Measurements from ENCODE around the gene RNF26. TPM values are rescaled to one million over a fixed set of nuclear protein-coding genes. Genes with fewer than 3 reads are reported as not detected.

Gene RNF26
- total RNA-seq, 2 donors from 2014 or later: 22.9 to 46.6 TPM

DNA sequence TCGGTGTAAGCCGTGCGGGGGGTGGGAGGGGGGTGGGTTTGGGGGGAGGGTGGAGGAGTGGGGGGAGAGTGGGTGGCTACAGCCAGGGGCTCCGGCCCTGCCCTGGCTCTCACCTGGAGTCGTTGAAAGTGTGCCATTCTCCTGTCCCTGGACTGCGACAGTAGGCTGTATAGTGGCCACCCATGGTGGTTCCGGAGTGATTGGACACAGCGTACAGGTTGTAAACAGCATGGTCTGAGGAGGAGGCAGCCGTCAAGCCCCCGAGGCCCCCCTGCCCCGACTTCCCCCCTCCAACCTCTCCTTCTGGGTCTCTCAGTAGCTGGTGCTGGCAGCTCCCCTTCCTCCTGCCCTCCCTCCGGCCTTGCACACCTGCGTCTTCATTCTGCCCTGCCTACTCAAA is 22.7 kb downstream of the RNF26 start:
- no peaks in the 10 kb centered on the region for H3K9me3 ChIP-seq
- intact Hi-C loops (cut with DNase I): loop anchor here (2.0 kb wide), 2 partner anchors 16 to 118 kb away; no protein-coding TSS in a partner anchor
- no peaks in the 10 kb centered on the region for H3K27me3 ChIP-seq
- DNase-seq: no peak
- no peak overlapping the region for H3K27ac ChIP-seq
- peak overlapping the region; percentile 49 for H3K4me3 ChIP-seq
- H3K4me1 ChIP-seq: no peaks in the 10 kb centered on the region
- TF ChIP-seq, protein P1, sequence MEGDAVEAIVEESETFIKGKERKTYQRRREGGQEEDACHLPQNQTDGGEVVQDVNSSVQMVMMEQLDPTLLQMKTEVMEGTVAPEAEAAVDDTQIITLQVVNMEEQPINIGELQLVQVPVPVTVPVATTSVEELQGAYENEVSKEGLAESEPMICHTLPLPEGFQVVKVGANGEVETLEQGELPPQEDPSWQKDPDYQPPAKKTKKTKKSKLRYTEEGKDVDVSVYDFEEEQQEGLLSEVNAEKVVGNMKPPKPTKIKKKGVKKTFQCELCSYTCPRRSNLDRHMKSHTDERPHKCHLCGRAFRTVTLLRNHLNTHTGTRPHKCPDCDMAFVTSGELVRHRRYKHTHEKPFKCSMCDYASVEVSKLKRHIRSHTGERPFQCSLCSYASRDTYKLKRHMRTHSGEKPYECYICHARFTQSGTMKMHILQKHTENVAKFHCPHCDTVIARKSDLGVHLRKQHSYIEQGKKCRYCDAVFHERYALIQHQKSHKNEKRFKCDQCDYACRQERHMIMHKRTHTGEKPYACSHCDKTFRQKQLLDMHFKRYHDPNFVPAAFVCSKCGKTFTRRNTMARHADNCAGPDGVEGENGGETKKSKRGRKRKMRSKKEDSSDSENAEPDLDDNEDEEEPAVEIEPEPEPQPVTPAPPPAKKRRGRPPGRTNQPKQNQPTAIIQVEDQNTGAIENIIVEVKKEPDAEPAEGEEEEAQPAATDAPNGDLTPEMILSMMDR (IDR thresholded peaks at IDR 0.05): no peak
- no peak overlapping the region for H3K9ac ChIP-seq (ENCODE audit: low read depth in 2 of 2, low read length in 2 of 2)
- H3K36me3 ChIP-seq: no peaks in the 10 kb centered on the region

DNA sequence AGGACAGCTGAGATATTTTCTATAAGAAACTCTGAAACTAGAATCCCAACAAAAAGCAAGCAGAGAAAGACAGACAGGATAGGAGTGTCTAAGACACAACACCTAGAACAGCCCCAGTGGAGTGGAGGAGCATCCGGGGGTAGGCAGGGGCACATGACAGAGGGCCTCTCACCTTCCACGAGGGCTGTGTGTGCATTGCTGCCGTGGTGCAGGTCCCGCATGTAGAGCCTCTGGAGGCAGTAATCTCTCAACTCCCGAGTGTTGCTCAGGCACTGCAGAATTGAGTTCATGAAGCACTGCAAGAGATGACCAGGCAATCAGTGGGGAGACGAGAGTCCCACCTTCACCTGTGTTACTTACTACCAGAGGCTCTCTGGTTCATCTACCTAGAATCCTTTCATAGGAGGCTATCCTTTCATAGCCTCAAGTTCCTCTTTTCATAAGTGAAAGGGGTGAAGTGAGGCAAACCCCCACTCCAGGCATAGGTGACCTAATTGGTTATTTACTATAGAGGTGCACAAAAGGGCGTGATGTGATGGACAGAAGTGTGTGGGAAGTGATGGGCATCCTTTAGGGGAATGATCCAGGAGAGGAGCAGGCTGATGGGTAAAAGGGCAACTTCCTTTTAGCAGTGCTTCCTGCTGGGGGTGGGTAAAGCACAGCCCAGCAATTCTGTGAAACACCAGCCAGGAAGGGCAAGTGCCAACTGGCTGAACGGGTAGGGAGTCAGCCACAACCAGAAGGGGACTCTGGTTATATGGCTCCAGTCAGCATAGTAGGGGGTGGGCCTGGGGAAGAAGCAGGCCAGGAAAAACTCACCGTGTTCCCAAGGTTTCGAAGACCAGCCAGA is 25.3 kb downstream of the RNF26 start:
- intact Hi-C loops (cut with DNase I): no loop called here
- Histone ChIP-seq H3K27me3 (no peaks in the 10 kb centered on the region), H3K9ac (ENCODE audit: low read depth in 2 of 2, low read length in 2 of 2) (no peak overlapping the region), H3K27ac (no peak overlapping the region), H3K9me3 (no peaks in the 10 kb centered on the region), H3K4me1 (no peaks in the 10 kb centered on the region), H3K4me3 (no peak overlapping the region), H3K36me3 (no peaks in the 10 kb centered on the region)
- TF ChIP-seq, protein P1 (IDR thresholded peaks at IDR 0.05): no peak
- DNase-seq: no peak

DNA sequence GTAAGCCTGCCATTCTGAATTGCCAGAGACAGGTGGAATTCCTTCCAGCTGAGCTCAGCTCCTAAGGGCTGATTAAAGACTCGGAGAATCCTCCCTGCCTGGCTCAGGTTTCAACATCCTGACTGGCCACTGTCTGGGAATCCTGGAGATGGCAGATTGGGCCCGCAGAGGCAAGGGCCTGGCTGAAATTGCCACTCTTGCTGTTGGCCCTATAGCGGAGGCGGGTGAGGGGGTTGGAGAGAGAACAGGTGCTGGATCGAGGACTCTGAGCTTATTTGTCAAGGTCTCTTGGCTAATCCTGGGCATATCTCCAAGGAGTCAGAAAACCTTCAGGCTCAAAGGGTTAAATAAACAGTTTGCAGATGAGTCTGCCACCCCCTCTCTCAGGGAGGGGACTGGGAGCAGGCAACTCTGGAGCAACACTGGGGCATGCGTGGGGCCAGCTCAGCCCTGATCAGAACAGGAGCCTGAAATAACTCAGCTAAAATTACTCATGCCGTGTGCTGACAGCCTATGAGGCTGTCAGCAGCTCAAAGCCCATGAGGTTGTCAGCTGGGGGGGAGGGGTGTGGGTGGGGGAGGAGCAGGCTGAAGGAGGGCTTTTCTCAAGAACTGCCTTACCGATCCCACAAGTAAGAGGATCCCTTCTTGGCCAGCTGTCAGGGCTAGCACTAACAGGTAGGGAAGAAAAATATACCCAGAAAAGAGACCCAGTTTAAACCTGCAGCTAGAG is 26.9 kb downstream of the RNF26 start:
- Histone ChIP-seq H3K27ac (no peak overlapping the region), H3K36me3 (no peaks in the 10 kb centered on the region), H3K4me1 (peaks cover 6% of the 10 kb centered on the region), H3K4me3 (no peak overlapping the region), H3K9me3 (no peaks in the 10 kb centered on the region), H3K9ac (ENCODE audit: low read depth in 2 of 2, low read length in 2 of 2) (no peak overlapping the region), H3K27me3 (no peaks in the 10 kb centered on the region)
- intact Hi-C loops (cut with DNase I): no loop called here
- TF ChIP-seq, protein P1 (IDR thresholded peaks at IDR 0.05): no peak
- no peak for DNase-seq

DNA sequence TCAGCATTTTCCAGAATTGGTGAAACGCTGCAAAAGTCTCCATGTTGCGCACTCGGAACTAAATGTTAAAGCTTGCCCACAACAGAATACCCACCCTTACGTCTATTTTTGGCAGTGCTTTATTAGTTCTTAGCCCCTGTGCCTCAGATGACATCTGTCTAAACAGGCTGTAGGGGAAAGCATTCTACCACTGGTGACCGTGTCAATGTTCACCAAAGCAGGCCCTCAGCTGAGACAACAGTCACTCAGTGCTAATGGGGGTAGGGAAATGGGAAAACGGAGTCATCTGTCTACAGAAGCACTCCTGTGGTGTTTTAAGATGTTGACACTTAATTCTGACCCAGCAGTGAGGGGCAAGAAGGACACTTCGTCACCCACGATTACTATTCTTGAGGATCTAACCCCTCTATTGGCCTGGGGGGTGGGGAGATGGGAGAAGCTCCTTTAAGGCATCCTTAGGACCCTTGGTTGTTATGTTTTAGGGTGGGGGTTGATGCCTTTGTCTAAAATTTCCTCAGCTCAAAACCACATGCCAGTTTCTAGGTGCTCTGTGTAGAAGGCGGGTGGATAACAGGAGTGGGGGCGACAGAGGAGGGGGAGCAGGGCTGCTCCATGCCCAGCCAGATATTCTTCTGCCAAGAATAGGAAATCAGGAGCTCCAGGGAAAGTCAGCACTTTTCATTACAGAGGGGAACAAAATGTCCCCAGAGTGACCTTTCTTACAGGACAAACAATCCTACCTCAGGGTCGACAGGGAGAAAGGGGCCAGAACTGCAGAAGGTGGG is 27.8 kb downstream of the RNF26 start:
- Histone ChIP-seq H3K9ac (ENCODE audit: low read depth in 2 of 2, low read length in 2 of 2) (peak overlapping the region in 1 of 2 donors; percentile 19), H3K36me3 (no peaks in the 10 kb centered on the region), H3K4me3 (peak overlapping the region; percentile 40), H3K27ac (no peak overlapping the region), H3K27me3 (no peaks in the 10 kb centered on the region), H3K4me1 (peaks cover 7% of the 10 kb centered on the region), H3K9me3 (no peaks in the 10 kb centered on the region)
- TF ChIP-seq, protein P1 (IDR thresholded peaks at IDR 0.05): no peak
- intact Hi-C loops (cut with DNase I): no loop called here
- DNase-seq: no peak

DNA sequence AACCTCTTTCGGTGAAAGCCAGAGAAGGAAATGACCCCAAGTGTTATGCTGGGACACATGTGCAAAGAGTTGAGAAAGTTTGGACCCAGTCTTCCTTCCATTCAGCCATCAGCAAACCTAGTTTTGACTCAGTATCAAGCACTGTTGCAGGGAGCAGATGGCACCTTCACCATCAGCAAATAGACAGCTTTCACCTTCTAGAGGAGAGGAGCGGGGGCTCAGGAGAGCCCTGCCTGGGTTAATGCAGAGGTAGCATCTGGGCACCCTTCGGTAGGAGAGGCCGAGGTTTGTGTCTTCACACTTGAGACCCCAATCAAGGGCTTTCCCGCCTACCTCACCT is 28.4 kb downstream of the RNF26 start:
- H3K9me3 ChIP-seq: no peaks in the 10 kb centered on the region
- H3K4me3 ChIP-seq: peak overlapping the region; percentile 40
- H3K9ac ChIP-seq (ENCODE audit: low read depth in 2 of 2, low read length in 2 of 2): peak overlapping the region; percentile 12 to 19
- no peaks in the 10 kb centered on the region for H3K27me3 ChIP-seq
- H3K4me1 ChIP-seq: peaks cover 12% of the 10 kb centered on the region
- intact Hi-C loops (cut with DNase I): no loop called here
- no peak for DNase-seq
- H3K36me3 ChIP-seq: no peaks in the 10 kb centered on the region
- TF ChIP-seq, protein P1 (IDR thresholded peaks at IDR 0.05): no peak
- H3K27ac ChIP-seq: no peak overlapping the region
